T-cell (primary cell): ENCODE results near the gene ACSL1. TPM values are rescaled to one million over a fixed set of nuclear protein-coding genes. Genes with fewer than 3 reads are reported as not detected.

Experiments used
- ATAC-seq, 4 experiments: fragments of 200-7000 bp in 3 of 4; fragments of 150-1000 bp in 1 of 4; cut with Tn5 transposase; replicated peaks in 1 of 4; 1 replicate in 3 of 4; 2 replicates in 1 of 4; pipeline ENCODE4 v1.10.0; 2021; ENCODE audit warnings: moderate library complexity in 3 of 4, mild to moderate bottlenecking in 2 of 4, moderate number of reproducible peaks in 1 of 4
- CTCF ChIA-PET, 2 donors: fragments of 300-600 bp; sonication (Branson Sonifier 250); formaldehyde crosslinking; loops; one replicate each; lab custom pipeline; 2022; ENCODE audit warnings: antibody characterized with exemption in 2 of 2; lab: Charles Lee
- POLR2A ChIA-PET, 2 donors: fragments of 300-600 bp; sonication (Branson Sonifier 250); formaldehyde crosslinking; loops; one replicate each; lab custom pipeline; 2022; ENCODE audit warnings: antibody characterized with exemption in 2 of 2; lab: Charles Lee
- DNase-seq, 35 experiments: peaks; one replicate each; pipeline versions ENCODE4 v3.0.0 to v3.0.0-alpha.2; 2013 to 2023
- H3K27ac ChIP-seq: one replicate; pipeline ENCODE4 v1.5.1; 2013; ENCODE audit warnings: low read length
- H3K27me3 ChIP-seq, 2 experiments: replicated peaks in 1 of 2; 1 replicate in 1 of 2; 2 replicates in 1 of 2; pipeline versions ENCODE4 v1.6.1 to v1.7.0; 2013; ENCODE audit warnings: low read length in 1 of 2, mixed read lengths in 1 of 2; ENCODE audit not compliant: control insufficient read depth in 2 of 2, insufficient read depth in 2 of 2; ENCODE audit errors: extremely low read depth in 1 of 2
- H3K36me3 ChIP-seq, 2 donors: 1 replicate in 1 of 2; 2 replicates in 1 of 2; pipeline versions ENCODE4 v1.6.1 to v1.7.0; 2013; ENCODE audit warnings: low read length in 1 of 2; ENCODE audit not compliant: control insufficient read depth in 2 of 2, insufficient read depth in 1 of 2; ENCODE audit errors: extremely low read depth in 1 of 2
- H3K4me1 ChIP-seq, 2 experiments: 1 replicate in 1 of 2; 2 replicates in 1 of 2; pipeline versions ENCODE4 v1.6.1 to v1.7.0; 2013; ENCODE audit warnings: low read length in 2 of 2, mixed read lengths in 1 of 2; ENCODE audit not compliant: insufficient read depth in 2 of 2, control insufficient read depth in 1 of 2; ENCODE audit errors: extremely low read depth in 1 of 2
- H3K4me3 ChIP-seq, 2 donors: 1 replicate in 1 of 2; 2 replicates in 1 of 2; pipeline versions ENCODE4 v1.5.1 to v1.7.0; 2013; ENCODE audit warnings: mild to moderate bottlenecking in 2 of 2, low read length in 1 of 2, moderate library complexity in 1 of 2; ENCODE audit not compliant: control insufficient read depth in 1 of 2; ENCODE audit errors: extremely low read depth in 1 of 2
- H3K9me3 ChIP-seq: 2 replicates; pipeline ENCODE4 v1.7.0; 2013
- H3K27ac Mint-ChIP-seq, 2 donors: one replicate each; pipeline ENCODE4 v1.8.0; 2020 to 2021; ENCODE audit warnings: mild to moderate bottlenecking in 2 of 2, mixed read lengths in 2 of 2
- H3K27me3 Mint-ChIP-seq, 2 donors: one replicate each; pipeline ENCODE4 v1.8.0; 2021 to 2022; ENCODE audit warnings: mixed read lengths in 2 of 2
- H3K36me3 Mint-ChIP-seq: one replicate; pipeline ENCODE4 v1.8.0; 2021; ENCODE audit warnings: mixed read lengths
- H3K4me1 Mint-ChIP-seq, 3 donors: one replicate each; pipeline ENCODE4 v1.8.0; 2020 to 2022; ENCODE audit warnings: mixed read lengths in 3 of 3, mild to moderate bottlenecking in 1 of 3
- H3K4me3 Mint-ChIP-seq, 3 donors: one replicate each; pipeline ENCODE4 v1.8.0; 2020 to 2022; ENCODE audit warnings: mild to moderate bottlenecking in 3 of 3, mixed read lengths in 3 of 3, moderate library complexity in 3 of 3
- H3K9me3 Mint-ChIP-seq, 3 donors: one replicate each; pipeline ENCODE4 v1.8.0; 2020 to 2022; ENCODE audit warnings: mixed read lengths in 3 of 3
- WGBS: methylation state at CpG from one replicate; pipeline ENCODE4 v1.1.5; 2013; ENCODE audit warnings: missing lambda C conversion rate; ENCODE audit not compliant: insufficient coverage; 5-methylcytosine and 5-hydroxymethylcytosine counted together
- total RNA-seq, 35 experiments: library from RNA in 6 of 35; stranded (reverse) in 6 of 35; fragments of 120-200 nt in 1 of 35; gene quantifications; one replicate each; pipeline versions ENCODE4 v1.2.1 to v1.2.4 and lab custom pipeline; 2013 to 2026

Gene ACSL1
- total RNA-seq, 5 donors from 2014 or later (not counting 1 experiment from before 2014, with no cell fraction given), result 8.6 to 13.7 (median 11.3) TPM

- H3K27me3 Mint-ChIP-seq, result peaks cover 0 to 4% of the 10 kb centered on the region in 2 donors
- no peak overlapping the region for H3K27ac Mint-ChIP-seq
- H3K4me1 ChIP-seq, result peaks cover 5 to 18% of the 10 kb centered on the region in 2 experiments
- peaks cover 0 to 15% of the 10 kb centered on the region in 2 experiments for H3K27me3 ChIP-seq
- ChIA-PET CTCF (no interaction called here), POLR2A (no interaction called here)
- no peaks in the 10 kb centered on the region for H3K36me3 Mint-ChIP-seq
- peaks cover 7 to 11% (median 8%) of the 10 kb centered on the region in 3 donors for H3K4me1 Mint-ChIP-seq
- 0% methylated on average over 1 of the region's 3 CpGs for WGBS
- DNase-seq (peak in 2 of 35 experiments; percentile 2 to 35), ATAC-seq (peak in 1 of 4 experiments; percentile 81)
- no peak overlapping the region for H3K27ac ChIP-seq
- no peaks in the 10 kb centered on the region for H3K36me3 ChIP-seq
- no peaks in the 10 kb centered on the region for H3K9me3 ChIP-seq
- H3K9me3 Mint-ChIP-seq, result no peaks in the 10 kb centered on the region
- no peak overlapping the region for H3K4me3 ChIP-seq
- H3K4me3 Mint-ChIP-seq, result no peak overlapping the region
Observed at GRCh38 chr4:184851200-184851541, 25.4 kb upstream of the ACSL1 start.

GRCh38 chr4:184850431-184851199 lies 24.8 kb upstream of the ACSL1 start:
- H3K27ac ChIP-seq, result no peak overlapping the region
- no peak overlapping the region for H3K4me3 ChIP-seq
- Mint-ChIP-seq H3K27me3 (peaks cover 0 to 4% of the 10 kb centered on the region in 2 donors), H3K36me3 (no peaks in the 10 kb centered on the region), H3K9me3 (no peaks in the 10 kb centered on the region), H3K27ac (no peak overlapping the region), H3K4me3 (no peak overlapping the region), H3K4me1 (peaks cover 7 to 11% (median 8%) of the 10 kb centered on the region in 3 donors)
- ChIA-PET POLR2A (interaction anchor here in 1 of 2 donors (0.6 kb wide), 1 partner anchor 57 kb away, joined by 3 read pairs; no protein-coding TSS in a partner anchor), CTCF (interaction anchor here in 1 of 2 donors (0.6 kb wide), 1 partner anchor 245 kb away, joined by 6 read pairs; no protein-coding TSS in a partner anchor)
- no peaks in the 10 kb centered on the region for H3K9me3 ChIP-seq
- WGBS, result 93% methylated on average over 5 of the region's 10 CpGs
- peaks cover 0 to 16% of the 10 kb centered on the region in 2 experiments for H3K27me3 ChIP-seq
- peaks cover 5 to 18% of the 10 kb centered on the region in 2 experiments for H3K4me1 ChIP-seq
- DNase-seq, result no peak
- ATAC-seq, result no peak
- H3K36me3 ChIP-seq, result no peaks in the 10 kb centered on the region

GRCh38 chr4:184850018-184850417 lies 24.2 kb upstream of the ACSL1 start:
- Histone ChIP-seq H3K4me1 (peaks cover 3 to 14% of the 10 kb centered on the region in 2 experiments), H3K27ac (no peak overlapping the region), H3K9me3 (no peaks in the 10 kb centered on the region), H3K27me3 (peaks cover 0 to 19% of the 10 kb centered on the region in 2 experiments), H3K4me3 (no peak overlapping the region), H3K36me3 (no peaks in the 10 kb centered on the region)
- ChIA-PET CTCF (no interaction called here), POLR2A (interaction anchor here in 1 of 2 donors (0.6 kb wide), 1 partner anchor 57 kb away, joined by 3 read pairs; no protein-coding TSS in a partner anchor)
- peaks cover 0 to 4% of the 10 kb centered on the region in 2 donors for H3K27me3 Mint-ChIP-seq
- no peak overlapping the region for H3K4me3 Mint-ChIP-seq
- no peaks in the 10 kb centered on the region for H3K9me3 Mint-ChIP-seq
- DNase-seq (no peak), ATAC-seq (no peak)
- WGBS, result 86% methylated on average over 1 of the region's 3 CpGs
- H3K36me3 Mint-ChIP-seq, result no peaks in the 10 kb centered on the region
- peaks cover 6 to 8% (median 7%) of the 10 kb centered on the region in 3 donors for H3K4me1 Mint-ChIP-seq
- no peak overlapping the region for H3K27ac Mint-ChIP-seq

GRCh38 chr4:184849185-184849584 lies 23.4 kb upstream of the ACSL1 start:
- no peak overlapping the region for H3K4me3 Mint-ChIP-seq
- peaks cover 0 to 22% of the 10 kb centered on the region in 2 experiments for H3K27me3 ChIP-seq
- peaks cover 0 to 11% of the 10 kb centered on the region in 2 experiments for H3K4me1 ChIP-seq
- no peaks in the 10 kb centered on the region for H3K9me3 ChIP-seq
- H3K4me1 Mint-ChIP-seq, result peaks cover 0 to under 1% (median 0%) of the 10 kb centered on the region in 3 donors
- H3K27ac Mint-ChIP-seq, result no peak overlapping the region
- no peaks in the 10 kb centered on the region for H3K36me3 Mint-ChIP-seq
- no CpG with 5 or more reads among the region's 3 CpGs for WGBS
- no peaks in the 10 kb centered on the region for H3K9me3 Mint-ChIP-seq
- H3K4me3 ChIP-seq, result no peak overlapping the region
- no peaks in the 10 kb centered on the region for H3K36me3 ChIP-seq
- no peak for DNase-seq
- POLR2A ChIA-PET, result no interaction called here
- ATAC-seq, result no peak
- no peak overlapping the region for H3K27ac ChIP-seq
- H3K27me3 Mint-ChIP-seq, result peaks cover 0 to 4% of the 10 kb centered on the region in 2 donors
- CTCF ChIA-PET, result no interaction called here

- no peaks in the 10 kb centered on the region for H3K9me3 Mint-ChIP-seq
- Histone ChIP-seq H3K27me3 (peaks cover 0 to 24% of the 10 kb centered on the region in 2 experiments), H3K27ac (no peak overlapping the region), H3K36me3 (no peaks in the 10 kb centered on the region), H3K9me3 (no peaks in the 10 kb centered on the region), H3K4me3 (no peak overlapping the region), H3K4me1 (peaks cover 0 to 11% of the 10 kb centered on the region in 2 experiments)
- H3K27ac Mint-ChIP-seq, result no peak overlapping the region
- POLR2A ChIA-PET, result no interaction called here
- DNase-seq (no peak), ATAC-seq (no peak)
- no peaks in the 10 kb centered on the region for H3K4me1 Mint-ChIP-seq
- H3K4me3 Mint-ChIP-seq, result no peak overlapping the region
- WGBS, result 0% methylated on average over 1 of the region's 3 CpGs
- peaks cover under 1 to 8% of the 10 kb centered on the region in 2 donors for H3K27me3 Mint-ChIP-seq
- CTCF ChIA-PET, result no interaction called here
- H3K36me3 Mint-ChIP-seq, result no peaks in the 10 kb centered on the region
Observed at GRCh38 chr4:184848510-184848909, 22.7 kb upstream of the ACSL1 start.

GRCh38 chr4:184846531-184846930 lies 20.8 kb upstream of the ACSL1 start:
- H3K36me3 Mint-ChIP-seq, result no peaks in the 10 kb centered on the region
- no peak for ATAC-seq
- no peak overlapping the region for H3K27ac ChIP-seq
- no peak overlapping the region for H3K4me3 ChIP-seq
- no peaks in the 10 kb centered on the region for H3K9me3 ChIP-seq
- no peaks in the 10 kb centered on the region for H3K4me1 Mint-ChIP-seq
- peaks cover 3 to 13% of the 10 kb centered on the region in 2 donors for H3K27me3 Mint-ChIP-seq
- no peak overlapping the region for H3K4me3 Mint-ChIP-seq
- no peaks in the 10 kb centered on the region for H3K36me3 ChIP-seq
- H3K27me3 ChIP-seq, result peaks cover 0 to 24% of the 10 kb centered on the region in 2 experiments
- ChIA-PET CTCF (no interaction called here), POLR2A (no interaction called here)
- H3K27ac Mint-ChIP-seq, result no peak overlapping the region
- H3K4me1 ChIP-seq, result peaks cover 0 to 5% of the 10 kb centered on the region in 2 experiments
- no peaks in the 10 kb centered on the region for H3K9me3 Mint-ChIP-seq
- 100% methylated on average over 1 of the region's 3 CpGs for WGBS
- DNase-seq, result no peak
